ENCODE data around the gene INAFM1.

The INAFM1 gene

GRCh38 chr19:47309038-47309437 lies 34.4 kb downstream of the INAFM1 start:
- no peaks in the 10 kb centered on the region for H3K9me2 ChIP-seq (replicated peaks; ENCODE audit: insufficient read depth, low read length)
- no peaks in the 10 kb centered on the region for H3K36me3 ChIP-seq (replicated peaks; ENCODE audit: insufficient read depth, low read length)
- no peak overlapping the region for H3K4me3 ChIP-seq (ENCODE audit: low read length)
- no peak overlapping the region for H3K27ac ChIP-seq (ENCODE audit: low read length)
- no peak overlapping the region for H3K9ac ChIP-seq (ENCODE audit: low read length)
- no peak for DNase-seq
- TF ChIP-seq EZH2 (optimal IDR thresholded peaks at IDR 0.05; ENCODE audit: low read depth, low read length), result no peak
- TF ChIP-seq EZH2phosphoT487 (IDR thresholded peaks at IDR 0.05; ENCODE audit: low read length), result no peak
- TF ChIP-seq, protein P1, sequence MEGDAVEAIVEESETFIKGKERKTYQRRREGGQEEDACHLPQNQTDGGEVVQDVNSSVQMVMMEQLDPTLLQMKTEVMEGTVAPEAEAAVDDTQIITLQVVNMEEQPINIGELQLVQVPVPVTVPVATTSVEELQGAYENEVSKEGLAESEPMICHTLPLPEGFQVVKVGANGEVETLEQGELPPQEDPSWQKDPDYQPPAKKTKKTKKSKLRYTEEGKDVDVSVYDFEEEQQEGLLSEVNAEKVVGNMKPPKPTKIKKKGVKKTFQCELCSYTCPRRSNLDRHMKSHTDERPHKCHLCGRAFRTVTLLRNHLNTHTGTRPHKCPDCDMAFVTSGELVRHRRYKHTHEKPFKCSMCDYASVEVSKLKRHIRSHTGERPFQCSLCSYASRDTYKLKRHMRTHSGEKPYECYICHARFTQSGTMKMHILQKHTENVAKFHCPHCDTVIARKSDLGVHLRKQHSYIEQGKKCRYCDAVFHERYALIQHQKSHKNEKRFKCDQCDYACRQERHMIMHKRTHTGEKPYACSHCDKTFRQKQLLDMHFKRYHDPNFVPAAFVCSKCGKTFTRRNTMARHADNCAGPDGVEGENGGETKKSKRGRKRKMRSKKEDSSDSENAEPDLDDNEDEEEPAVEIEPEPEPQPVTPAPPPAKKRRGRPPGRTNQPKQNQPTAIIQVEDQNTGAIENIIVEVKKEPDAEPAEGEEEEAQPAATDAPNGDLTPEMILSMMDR (IDR thresholded peaks at IDR 0.05; ENCODE audit: low read length), result no peak
- no peak overlapping the region for H2AFZ ChIP-seq (ENCODE audit: low read length)
- peaks cover 76% of the 10 kb centered on the region for H3K27me3 ChIP-seq (replicated peaks; ENCODE audit: insufficient read depth, low read length)
- no peaks in the 10 kb centered on the region for H4K20me1 ChIP-seq (ENCODE audit: insufficient read depth, low read length)
- no peak overlapping the region for H3K4me2 ChIP-seq (ENCODE audit: low read depth, low read length)
- no peaks in the 10 kb centered on the region for H3F3A ChIP-seq (ENCODE audit: insufficient read depth, low read length)
- H3K4me1 ChIP-seq (ENCODE audit: low read length), result no peaks in the 10 kb centered on the region
- H3K9me3 ChIP-seq (replicated peaks; ENCODE audit: insufficient read depth, low read length), result no peaks in the 10 kb centered on the region
- no peaks in the 10 kb centered on the region for H3K79me2 ChIP-seq (ENCODE audit: low read length)

DNA sequence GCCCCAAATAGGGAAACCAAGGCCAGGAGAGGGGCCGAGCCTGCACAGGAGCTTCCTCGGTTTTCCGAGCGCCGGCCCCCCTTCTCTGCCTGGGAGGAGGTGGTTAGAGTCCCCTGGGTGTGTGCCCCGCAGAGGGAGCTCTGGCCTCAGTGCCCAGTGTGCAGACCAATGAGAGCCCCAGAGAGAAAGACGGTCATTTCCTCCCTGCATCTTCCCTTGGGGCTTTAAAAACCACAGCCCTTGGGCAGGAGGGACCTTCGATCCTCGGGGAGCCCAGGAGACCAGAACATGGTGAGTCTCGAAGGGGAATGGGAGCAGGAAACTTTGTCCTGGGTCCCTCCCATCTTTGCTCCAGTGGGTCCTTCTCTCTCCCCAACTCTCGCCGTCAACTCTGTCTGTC lies 34.9 kb downstream of the INAFM1 start, which contains the start of gene C5AR1:
TSS of gene C5AR1 (plus strand) at position 254 of the 400 bp plus-strand sequence. CDS start at position 289, 35 bp downstream.
- no peaks in the 10 kb centered on the region for H3K9me3 ChIP-seq (replicated peaks; ENCODE audit: insufficient read depth, low read length)
- no peak for TF ChIP-seq EZH2 (optimal IDR thresholded peaks at IDR 0.05; ENCODE audit: low read depth, low read length)
- TF ChIP-seq EZH2phosphoT487 (IDR thresholded peaks at IDR 0.05; ENCODE audit: low read length), result no peak
- no peak for DNase-seq
- no peaks in the 10 kb centered on the region for H4K20me1 ChIP-seq (ENCODE audit: insufficient read depth, low read length)
- no peaks in the 10 kb centered on the region for H3K36me3 ChIP-seq (replicated peaks; ENCODE audit: insufficient read depth, low read length)
- H3K4me2 ChIP-seq (ENCODE audit: low read depth, low read length), result no peak within 1 kb of the TSS
- H3K27me3 ChIP-seq (replicated peaks; ENCODE audit: insufficient read depth, low read length), result peaks cover 76% of the 10 kb centered on the region
- H3K4me1 ChIP-seq (ENCODE audit: low read length), result no peaks in the 10 kb centered on the region
- H3K79me2 ChIP-seq (ENCODE audit: low read length), result no peaks in the 10 kb centered on the region
- H3K9ac ChIP-seq (ENCODE audit: low read length), result no peak within 1 kb of the TSS
- no peaks in the 10 kb centered on the region for H3K9me2 ChIP-seq (replicated peaks; ENCODE audit: insufficient read depth, low read length)
- no peaks in the 10 kb centered on the region for H3F3A ChIP-seq (ENCODE audit: insufficient read depth, low read length)
- H3K27ac ChIP-seq (ENCODE audit: low read length), result no peak within 1 kb of the TSS
- no peak within 1 kb of the TSS for H3K4me3 ChIP-seq (ENCODE audit: low read length)
- H2AFZ ChIP-seq (ENCODE audit: low read length), result no peak within 1 kb of the TSS

GRCh38 chr19:47310323-47310722 lies 35.6 kb downstream of the INAFM1 start:
- Histone ChIP-seq H3K9me3 (replicated peaks; ENCODE audit: insufficient read depth, low read length) (no peaks in the 10 kb centered on the region), H3K4me1 (ENCODE audit: low read length) (no peaks in the 10 kb centered on the region), H2AFZ (ENCODE audit: low read length) (no peak overlapping the region), H3K9ac (ENCODE audit: low read length) (no peak overlapping the region), H3K4me2 (ENCODE audit: low read depth, low read length) (no peak overlapping the region), H3K79me2 (ENCODE audit: low read length) (no peaks in the 10 kb centered on the region), H3K27me3 (replicated peaks; ENCODE audit: insufficient read depth, low read length) (peaks cover 82% of the 10 kb centered on the region), H3K36me3 (replicated peaks; ENCODE audit: insufficient read depth, low read length) (no peaks in the 10 kb centered on the region), H3K9me2 (replicated peaks; ENCODE audit: insufficient read depth, low read length) (no peaks in the 10 kb centered on the region), H3K27ac (ENCODE audit: low read length) (no peak overlapping the region), H3K4me3 (ENCODE audit: low read length) (no peak overlapping the region), H4K20me1 (ENCODE audit: insufficient read depth, low read length) (no peaks in the 10 kb centered on the region), H3F3A (ENCODE audit: insufficient read depth, low read length) (no peaks in the 10 kb centered on the region)
- TF ChIP-seq EZH2phosphoT487 (IDR thresholded peaks at IDR 0.05; ENCODE audit: low read length) (no peak), EZH2 (optimal IDR thresholded peaks at IDR 0.05; ENCODE audit: low read depth, low read length) (no peak)
- TF ChIP-seq, protein P1 (IDR thresholded peaks at IDR 0.05; ENCODE audit: low read length), result no peak
- DNase-seq, result no peak

DNA sequence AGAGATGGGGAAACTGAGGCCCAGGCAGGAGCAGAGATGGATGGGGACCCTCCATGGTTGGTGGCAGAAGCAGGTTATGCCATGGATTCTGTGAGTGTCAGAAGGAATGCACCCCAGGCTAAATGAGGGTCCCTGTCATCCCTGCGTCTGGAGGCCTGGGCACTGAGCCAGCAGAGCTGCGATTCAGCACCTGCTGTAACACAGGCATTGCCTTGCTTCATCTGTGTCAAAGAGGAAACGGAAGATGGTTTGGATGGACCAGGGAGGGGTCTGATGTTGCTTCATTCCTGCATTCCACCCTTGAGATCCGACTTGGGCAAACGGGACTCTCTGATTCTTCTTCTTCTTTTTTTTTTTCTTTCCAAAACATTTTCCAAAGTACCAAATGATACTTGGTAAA lies 36.1 kb downstream of the INAFM1 start:
- Histone ChIP-seq H3K79me2 (ENCODE audit: low read length) (no peaks in the 10 kb centered on the region), H3K27ac (ENCODE audit: low read length) (no peak overlapping the region), H3K4me1 (ENCODE audit: low read length) (no peaks in the 10 kb centered on the region), H3K36me3 (replicated peaks; ENCODE audit: insufficient read depth, low read length) (no peaks in the 10 kb centered on the region), H3K4me3 (ENCODE audit: low read length) (no peak overlapping the region), H3K9me3 (replicated peaks; ENCODE audit: insufficient read depth, low read length) (no peaks in the 10 kb centered on the region), H4K20me1 (ENCODE audit: insufficient read depth, low read length) (no peaks in the 10 kb centered on the region), H3K9ac (ENCODE audit: low read length) (no peak overlapping the region), H2AFZ (ENCODE audit: low read length) (no peak overlapping the region), H3K27me3 (replicated peaks; ENCODE audit: insufficient read depth, low read length) (peaks cover 83% of the 10 kb centered on the region), H3F3A (ENCODE audit: insufficient read depth, low read length) (no peaks in the 10 kb centered on the region), H3K9me2 (replicated peaks; ENCODE audit: insufficient read depth, low read length) (no peaks in the 10 kb centered on the region), H3K4me2 (ENCODE audit: low read depth, low read length) (no peak overlapping the region)
- DNase-seq, result no peak
- TF ChIP-seq EZH2phosphoT487 (IDR thresholded peaks at IDR 0.05; ENCODE audit: low read length), result no peak
- TF ChIP-seq, protein P1 (IDR thresholded peaks at IDR 0.05; ENCODE audit: low read length), result no peak
- no peak for TF ChIP-seq EZH2 (optimal IDR thresholded peaks at IDR 0.05; ENCODE audit: low read depth, low read length)

All from MM.1S (cell line).